ENCODE results near the gene PCDHAC1.
"Not testable (repeated sequence)": the region's sequence is repeated elsewhere in the genome, so short reads cannot be mapped to it uniquely, and the experiment has no call there.

PCDHAC1 gene, protein sequence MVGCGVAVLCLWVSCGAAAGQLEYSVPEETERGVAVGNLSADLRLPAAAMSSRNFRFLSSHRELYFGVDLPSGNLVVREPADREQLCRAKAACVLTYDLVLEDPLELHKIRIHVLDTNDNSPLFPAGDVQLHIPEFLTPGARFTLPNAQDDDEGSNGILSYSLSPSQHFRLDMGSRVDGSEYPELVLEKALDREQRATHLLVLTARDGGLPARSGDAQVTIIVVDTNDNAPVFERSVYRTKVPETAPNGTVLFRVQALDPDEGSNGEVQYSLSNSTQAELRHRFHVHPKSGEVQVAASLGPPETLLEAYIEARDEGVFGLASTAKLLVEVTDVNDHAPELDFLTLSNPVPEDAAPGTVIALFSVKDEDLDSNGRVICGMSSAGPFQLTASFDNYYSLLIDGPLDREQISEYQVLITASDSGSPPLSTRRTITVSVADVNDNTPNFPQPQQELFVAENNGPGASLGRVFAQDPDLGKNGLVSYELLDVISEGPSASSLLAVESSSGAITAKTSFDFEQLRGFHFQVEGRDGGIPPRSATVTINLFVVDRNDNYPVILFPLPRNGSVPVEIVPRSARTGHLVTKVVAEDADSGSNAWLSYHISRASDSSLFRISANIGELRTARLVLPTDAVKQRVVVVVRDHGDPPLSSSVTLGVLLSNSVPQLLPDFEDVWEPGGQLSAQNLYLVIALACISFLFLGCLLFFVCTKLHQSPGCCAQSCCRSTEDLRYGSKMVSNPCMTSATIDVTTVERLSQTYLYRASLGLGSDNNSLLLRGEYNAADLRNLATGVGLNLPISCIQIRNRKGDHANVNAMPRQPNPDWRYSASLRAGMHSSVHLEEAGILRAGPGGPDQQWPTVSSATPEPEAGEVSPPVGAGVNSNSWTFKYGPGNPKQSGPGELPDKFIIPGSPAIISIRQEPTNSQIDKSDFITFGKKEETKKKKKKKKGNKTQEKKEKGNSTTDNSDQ

GRCh38 chr5:140925806-140926442 lies at the start of gene PCDHAC1:
PCDHAC1 (plus strand) TSS chr5:140926299; CDS start chr5:140926893, 594 bp downstream.
- no peak for DNase-seq

GRCh38 chr5:140876541-140877261 lies 49.4 kb upstream of the PCDHAC1 start:
- not testable (repeated sequence) for DNase-seq

- no peak for DNase-seq
These were observed 48.9 kb upstream of the PCDHAC1 start for GRCh38 chr5:140877262-140877581.

DNA sequence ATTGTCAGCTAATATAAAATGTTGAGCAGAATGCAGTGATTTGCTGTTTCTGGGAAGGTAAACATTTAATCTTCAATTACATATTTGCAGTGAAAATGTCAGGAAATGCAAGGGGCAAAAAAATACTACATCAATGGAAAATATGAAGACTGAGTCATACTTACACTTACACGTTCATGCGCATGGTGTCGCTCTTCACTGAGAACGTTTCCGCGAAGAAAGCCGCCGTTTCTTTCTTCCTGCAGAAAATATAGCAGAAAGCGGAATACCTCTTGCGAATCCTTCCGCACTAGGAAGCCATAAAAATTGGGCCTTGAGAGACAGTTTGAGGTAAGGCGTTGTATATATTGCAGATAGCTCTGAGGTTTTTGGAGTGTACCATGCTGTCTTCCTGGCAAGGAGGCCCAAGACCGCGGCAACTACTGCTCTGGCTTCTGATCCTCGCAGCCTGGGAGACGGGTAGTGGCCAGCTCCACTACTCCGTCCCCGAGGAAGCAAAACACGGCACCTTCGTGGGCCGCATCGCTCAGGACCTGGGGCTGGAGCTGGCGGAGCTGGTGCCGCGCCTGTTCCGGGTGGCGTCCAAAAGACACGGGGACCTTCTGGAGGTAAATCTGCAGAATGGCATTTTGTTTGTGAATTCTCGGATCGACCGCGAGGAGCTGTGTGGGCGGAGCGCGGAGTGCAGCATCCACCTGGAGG lies 44.1 kb upstream of the PCDHAC1 start, which contains the start of gene PCDHA13:
TSS of gene PCDHA13 (plus strand) at position 236 of the 702 bp plus-strand sequence. CDS start at position 381, 145 bp downstream.
- no peak for DNase-seq

DNA sequence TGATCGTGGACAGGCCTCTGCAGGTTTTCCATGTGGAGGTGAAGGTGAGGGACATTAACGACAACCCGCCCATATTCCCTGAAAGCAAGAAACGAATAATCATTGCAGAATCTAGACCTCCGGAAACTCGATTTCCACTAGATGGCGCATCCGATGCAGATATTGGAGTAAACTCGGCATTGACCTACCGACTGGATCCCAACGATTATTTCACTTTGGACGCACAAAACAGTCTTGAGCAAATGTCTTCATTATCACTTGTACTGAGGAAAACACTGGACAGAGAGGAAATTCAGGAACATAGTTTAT lies 43.6 kb upstream of the PCDHAC1 start:
- no peak for DNase-seq

GRCh38 chr5:140883373-140883772 lies 42.7 kb upstream of the PCDHAC1 start:
- no peak for DNase-seq

- DNase-seq: no peak
These were observed 42.0 kb upstream of the PCDHAC1 start for GRCh38 chr5:140883927-140884697.

DNA sequence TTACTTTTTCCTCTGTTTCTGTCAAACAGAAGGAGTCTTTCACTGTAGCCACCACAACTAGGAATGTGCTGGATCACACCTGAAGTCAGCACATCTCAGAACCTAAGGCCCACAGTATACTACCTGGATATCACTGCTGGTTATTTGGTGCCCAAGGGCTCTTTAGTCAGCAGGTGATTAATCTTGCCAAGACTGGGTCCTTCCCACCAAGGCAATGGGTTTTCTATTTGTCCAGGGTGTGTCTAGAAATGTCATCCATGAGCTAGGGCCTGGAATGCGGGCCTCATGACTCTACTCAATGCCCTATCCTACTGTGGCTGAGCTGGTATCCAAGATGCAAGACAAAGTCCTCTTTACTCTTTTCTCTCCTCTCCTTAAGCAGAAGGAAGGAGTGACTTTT lies 9.8 kb upstream of the PCDHAC1 start:
- no peak for DNase-seq

DNA sequence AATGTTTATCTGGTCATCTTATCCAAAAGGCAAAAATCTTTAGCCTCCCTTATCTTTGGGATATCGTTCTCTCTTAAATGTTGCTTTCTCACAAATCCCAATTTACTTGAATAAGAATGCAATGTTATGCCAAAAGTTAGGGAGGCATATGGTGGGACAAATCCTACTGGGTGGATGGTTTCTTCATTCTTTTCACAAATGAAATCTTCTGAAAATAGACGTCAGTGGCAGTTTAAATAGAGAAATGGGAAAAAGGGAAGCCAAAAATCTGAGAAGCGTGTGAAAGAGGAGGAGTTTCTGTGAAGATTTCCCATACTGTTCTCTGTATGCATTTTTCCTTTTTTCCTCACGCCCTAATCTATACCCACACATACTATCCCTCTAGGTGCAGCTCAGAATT lies 2.5 kb upstream of the PCDHAC1 start:
- no peak for DNase-seq

DNA sequence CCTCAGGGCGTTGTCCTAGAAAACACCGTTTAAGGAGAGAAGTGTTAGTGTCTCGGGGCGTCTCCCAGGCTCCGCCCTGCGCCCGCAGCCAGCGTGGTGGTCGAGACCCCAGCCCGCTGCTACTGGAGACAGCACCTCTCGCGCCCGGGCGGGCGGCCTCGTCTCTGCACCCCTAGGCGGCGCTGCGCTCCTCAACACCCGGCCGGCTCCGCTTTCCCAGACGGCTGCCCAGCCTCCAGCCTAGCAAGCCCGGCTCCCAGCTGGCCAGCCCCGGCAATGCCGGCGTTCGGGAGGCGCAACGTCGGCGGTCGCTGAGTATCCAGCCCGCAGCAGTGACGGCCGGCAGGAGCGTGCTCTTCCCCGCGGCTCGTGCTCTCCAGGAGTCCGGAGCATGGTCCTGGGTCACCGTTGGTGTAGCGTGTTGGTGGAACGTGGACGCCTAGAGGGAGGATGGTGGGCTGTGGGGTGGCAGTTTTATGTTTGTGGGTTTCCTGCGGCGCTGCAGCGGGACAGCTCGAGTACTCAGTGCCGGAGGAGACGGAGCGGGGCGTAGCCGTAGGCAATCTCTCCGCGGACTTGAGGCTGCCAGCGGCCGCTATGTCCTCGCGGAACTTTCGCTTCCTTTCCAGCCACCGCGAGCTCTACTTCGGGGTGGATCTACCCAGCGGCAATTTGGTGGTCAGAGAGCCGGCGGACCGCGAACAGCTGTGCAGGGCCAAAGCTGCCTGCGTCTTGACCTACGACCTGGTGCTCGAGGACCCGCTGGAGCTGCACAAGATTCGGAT lies 536 bp downstream of the PCDHAC1 start:
- DNase-seq: no peak

- no peak for DNase-seq
These were observed 1.1 kb downstream of the PCDHAC1 start for GRCh38 chr5:140927228-140927573.

DNA sequence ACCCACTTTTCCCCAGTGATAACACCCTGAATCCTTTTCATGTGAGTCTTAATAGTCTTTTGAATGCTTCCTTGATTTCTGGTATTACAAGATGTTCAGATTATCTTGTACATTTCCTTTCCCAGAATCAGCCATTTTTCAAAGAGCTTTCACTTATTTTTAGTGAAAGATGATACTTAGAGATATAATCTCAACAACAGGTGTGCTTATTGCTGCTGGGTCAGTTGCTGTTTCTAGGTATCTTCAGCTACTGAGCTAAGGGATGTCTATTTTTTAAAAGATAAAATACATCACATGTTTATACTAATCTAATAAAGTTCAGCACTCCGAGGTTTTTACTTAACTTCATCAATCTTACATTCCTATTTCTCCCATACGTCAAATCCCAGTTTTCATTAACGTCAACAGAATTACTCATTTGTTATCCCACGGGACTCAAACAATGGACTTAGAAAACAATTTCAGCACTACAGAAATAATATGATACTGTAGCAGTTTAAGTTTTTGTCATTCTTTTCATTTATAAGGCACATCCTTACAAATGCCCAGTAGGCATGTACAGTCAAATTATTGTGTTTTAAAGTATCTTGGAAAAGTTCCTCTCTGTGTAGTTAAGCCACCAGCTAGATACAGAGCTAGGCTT lies 9.0 kb downstream of the PCDHAC1 start:
- DNase-seq: no peak

GRCh38 chr5:140946578-140946977 lies 20.5 kb downstream of the PCDHAC1 start:
- DNase-seq: no peak

- no peak for DNase-seq
These were observed 25.5 kb downstream of the PCDHAC1 start for GRCh38 chr5:140951636-140952035.

GRCh38 chr5:140953234-140953633 lies 27.1 kb downstream of the PCDHAC1 start:
- DNase-seq: no peak

GRCh38 chr5:140962190-140962589 lies 36.1 kb downstream of the PCDHAC1 start:
- no peak for DNase-seq

DNA sequence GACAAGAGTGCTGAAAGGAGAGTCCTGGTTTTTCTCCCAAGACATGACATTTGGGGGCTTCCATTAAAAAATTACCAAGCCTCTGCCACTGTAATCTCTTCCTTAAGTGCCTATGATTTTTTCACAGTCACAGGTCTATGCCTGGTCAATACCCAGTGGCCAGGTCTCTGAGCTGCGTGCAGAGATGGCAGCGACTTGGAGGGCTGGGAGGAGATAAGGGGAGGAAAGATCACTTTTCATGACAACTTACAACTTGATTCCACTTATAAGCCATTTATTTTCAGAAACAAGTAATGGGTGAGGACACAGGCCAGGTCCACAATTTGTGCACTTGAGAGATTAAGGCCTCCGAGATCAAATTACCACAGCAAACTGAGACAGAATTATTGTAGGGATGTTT lies 38.3 kb downstream of the PCDHAC1 start:
- no peak for DNase-seq

DNA sequence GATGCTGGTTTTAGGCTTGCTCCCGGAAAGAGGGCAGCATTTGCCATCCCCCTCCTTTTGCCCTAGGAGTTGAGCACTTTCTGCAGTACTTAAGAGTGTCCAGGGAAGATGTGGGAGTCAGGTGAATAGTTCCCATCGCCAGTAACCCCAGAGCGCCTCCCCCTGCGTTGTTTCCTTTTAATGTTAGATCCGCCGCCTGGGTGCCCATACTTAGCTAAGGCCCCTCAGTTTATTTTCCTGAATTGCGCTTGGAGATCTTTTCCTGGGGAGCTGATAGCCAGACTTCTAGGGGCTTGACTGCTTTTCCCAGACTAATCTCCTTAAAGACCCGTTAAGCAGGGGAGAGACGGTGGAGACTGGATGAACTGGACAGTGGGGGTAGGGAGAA lies 39.8 kb downstream of the PCDHAC1 start:
- no peak for DNase-seq

DNA sequence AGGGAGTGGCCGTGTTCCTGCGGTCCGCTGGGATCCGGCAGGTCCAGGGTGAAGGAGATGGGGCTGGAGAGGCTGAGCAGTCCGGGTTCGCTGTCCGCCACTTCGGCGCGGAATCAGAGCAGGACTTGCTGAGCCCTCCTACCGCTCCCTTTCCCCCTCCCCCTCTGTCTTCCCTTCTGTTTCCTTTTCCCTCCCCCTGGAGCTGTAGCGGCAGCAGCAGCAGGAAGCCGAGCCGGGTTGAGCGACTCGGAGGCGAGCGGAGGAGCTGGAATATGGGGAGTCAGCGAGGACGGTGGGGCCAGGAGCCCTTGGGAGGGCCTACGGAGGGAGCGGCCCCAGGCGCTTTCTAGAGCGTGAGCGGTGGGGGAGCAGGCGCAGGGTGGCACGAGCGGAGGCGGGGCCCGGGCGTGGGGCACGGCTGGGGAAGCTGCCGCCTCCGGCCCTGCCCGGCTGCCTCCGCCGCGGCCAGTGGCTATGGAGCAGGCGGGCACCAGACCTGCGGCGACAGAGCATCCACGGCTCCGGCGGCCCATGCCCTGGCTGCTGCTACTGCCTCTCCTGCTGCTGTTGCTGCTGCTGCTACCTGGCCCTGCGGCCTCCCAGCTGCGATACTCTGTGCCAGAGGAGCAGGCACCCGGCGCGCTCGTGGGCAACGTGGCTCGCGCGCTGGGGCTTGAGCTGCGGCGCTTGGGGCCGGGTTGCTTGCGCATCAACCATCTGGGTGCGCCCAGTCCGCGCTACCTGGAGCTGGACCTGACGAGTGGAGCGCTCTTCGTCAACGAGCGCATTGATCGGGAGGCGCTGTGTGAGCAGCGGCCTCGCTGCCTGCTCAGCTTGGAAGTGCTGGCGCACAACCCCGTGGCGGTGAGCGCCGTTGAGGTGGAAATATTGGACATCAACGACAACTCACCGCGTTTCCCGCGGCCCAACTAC lies 40.5 kb downstream of the PCDHAC1 start, which contains the start of gene PCDHAC2:
TSS of gene PCDHAC2 (plus strand) at position 184 of the 933 bp plus-strand sequence. CDS start at position 475, 291 bp downstream.
- DNase-seq: no peak
